A673 (cell line): ENCODE data around the gene OR2T1. TPM values are rescaled to one million over a fixed set of nuclear protein-coding genes. Genes with fewer than 3 reads are reported as not detected.

Experiments used
- BruUV-seq: library from RNA; stranded (reverse); fragments of 400-500 nt; replicated peaks from 2 replicates; lab custom pipeline; 2021; lab: Mats Ljungman, UMichigan
- CTCF ChIA-PET: fragments of 300-600 bp; sonication (Branson Sonifier 250); formaldehyde crosslinking; loops from one replicate; lab custom pipeline; 2022; ENCODE audit warnings: antibody characterized with exemption; lab: Charles Lee
- POLR2A ChIA-PET: fragments of 300-600 bp; sonication (Branson Sonifier 250); formaldehyde crosslinking; loops from one replicate; lab custom pipeline; 2022; ENCODE audit warnings: antibody characterized with exemption; ENCODE audit not compliant: low non-redundant PET; lab: Charles Lee
- DNase-seq: peaks from one replicate; pipeline ENCODE4 v3.0.0-alpha.2; 2015; ENCODE audit warnings: low spot score
- H3K27ac ChIP-seq: fragments of 200-600 bp; sonication (generic); 2 replicates; pipeline ENCODE4 v1.5.1; 2016; ENCODE audit warnings: mixed run types, low read depth, mild to moderate bottlenecking, mixed read lengths, antibody characterized with exemption, low read length; ENCODE audit not compliant: poor library complexity, severe bottlenecking
- H3K27me3 ChIP-seq: fragments of 200-600 bp; sonication (generic); replicated peaks from 2 replicates; pipeline ENCODE4 v1.6.1; 2017; ENCODE audit warnings: mixed run types, low read depth, mild to moderate bottlenecking, mixed read lengths, antibody characterized with exemption, low read length; ENCODE audit not compliant: insufficient read depth, poor library complexity
- H3K36me3 ChIP-seq: fragments of 200-600 bp; sonication (generic); 2 replicates; pipeline ENCODE4 v1.6.1; 2016; ENCODE audit warnings: mixed run types, mild to moderate bottlenecking, mixed read lengths, antibody characterized with exemption, low read length; ENCODE audit not compliant: insufficient read depth, poor library complexity, severe bottlenecking
- H3K4me1 ChIP-seq: fragments of 200-600 bp; sonication (generic); 2 replicates; pipeline ENCODE4 v1.6.1; 2017; ENCODE audit warnings: mixed run types, mild to moderate bottlenecking, mixed read lengths, antibody characterized with exemption, low read length; ENCODE audit not compliant: insufficient read depth, poor library complexity, severe bottlenecking
- H3K4me3 ChIP-seq: fragments of 200-600 bp; sonication (generic); 2 replicates; pipeline ENCODE4 v1.5.1; 2016; ENCODE audit warnings: low read depth, mixed run types, mild to moderate bottlenecking, mixed read lengths, low read length; ENCODE audit not compliant: poor library complexity, severe bottlenecking
- H3K9me3 ChIP-seq: fragments of 200-600 bp; sonication (generic); 2 replicates; pipeline ENCODE4 v1.6.1; 2016; ENCODE audit warnings: mixed run types, low read depth, mild to moderate bottlenecking, mixed read lengths, antibody characterized with exemption, low read length; ENCODE audit not compliant: poor library complexity, severe bottlenecking
- CTCF ChIP-seq: fragments of 300-800, 200-600 bp; sonication (generic); conservative IDR thresholded peaks from 2 replicates; pipeline ENCODE4 v1.5.1; 2017; ENCODE audit warnings: low read depth, mild to moderate bottlenecking, antibody characterized with exemption, low read length, moderate library complexity, mixed read lengths
- EZH2 ChIP-seq: fragments of 200-600 bp; sonication (generic); IDR thresholded peaks from 2 replicates; pipeline ENCODE4 v1.6.1; 2017; ENCODE audit warnings: borderline replicate concordance, low read depth, mild to moderate bottlenecking, mixed read lengths, antibody characterized with exemption, low read length; ENCODE audit not compliant: poor library complexity, severe bottlenecking
- intact Hi-C: fragments of 100-400 bp; cut with micrococcal nuclease; formaldehyde crosslinking; loops from one replicate; pipeline ENCODE4 v1.10.0; 2022; ENCODE audit not compliant: unreplicated experiment
- total RNA-seq: library from RNA; stranded (reverse); gene quantifications from 2 replicates; pipeline ENCODE4 v1.2.3, GENCODE V29; 2021

Gene OR2T1
- total RNA-seq, 1 experiment from 2014 or later, result not detected

- Histone ChIP-seq H3K9me3 (peaks cover 6% of the 10 kb centered on the region), H3K4me3 (no peak overlapping the region), H3K27me3 (no peaks in the 10 kb centered on the region), H3K4me1 (no peaks in the 10 kb centered on the region), H3K36me3 (no peaks in the 10 kb centered on the region), H3K27ac (no peak overlapping the region)
- intact Hi-C loops, result no loop called here
- BruUV-seq, result no TSS peak
- POLR2A ChIA-PET, result no interaction called here
- TF ChIP-seq CTCF (no peak), EZH2 (no peak)
- no peak for DNase-seq
- CTCF ChIA-PET, result no interaction called here
These were observed 4.2 kb downstream of the OR2T1 start for GRCh38 chr1:248406721-248407692.

- Histone ChIP-seq H3K27me3 (no peaks in the 10 kb centered on the region), H3K9me3 (peaks cover 18% of the 10 kb centered on the region), H3K36me3 (no peaks in the 10 kb centered on the region), H3K4me1 (no peaks in the 10 kb centered on the region), H3K4me3 (no peak overlapping the region), H3K27ac (no peak overlapping the region)
- ChIA-PET POLR2A (no interaction called here), CTCF (no interaction called here)
- BruUV-seq, result no TSS peak
- no peak for TF ChIP-seq EZH2
- no peak for TF ChIP-seq CTCF
- DNase-seq, result no peak
- intact Hi-C loops, result no loop called here
These were observed 13.4 kb downstream of the OR2T1 start for GRCh38 chr1:248416226-248416625.

GRCh38 chr1:248417854-248418253 is 15.0 kb downstream of the OR2T1 start:
- intact Hi-C loops, result no loop called here
- no peaks in the 10 kb centered on the region for H3K36me3 ChIP-seq
- H3K4me1 ChIP-seq, result no peaks in the 10 kb centered on the region
- POLR2A ChIA-PET, result no interaction called here
- CTCF ChIA-PET, result no interaction called here
- no peak overlapping the region for H3K27ac ChIP-seq
- TF ChIP-seq CTCF (no peak), EZH2 (no peak)
- no peaks in the 10 kb centered on the region for H3K27me3 ChIP-seq
- BruUV-seq, result no TSS peak
- no peak for DNase-seq
- H3K4me3 ChIP-seq, result no peak overlapping the region
- H3K9me3 ChIP-seq, result peaks cover 22% of the 10 kb centered on the region
